CD14-positive monocyte (primary cell): ENCODE measurements around the gene CYB5D1. TPM values are rescaled to one million over a fixed set of nuclear protein-coding genes. Genes with fewer than 3 reads are reported as not detected.
A peak's percentile ranks its signal among the peaks of the same experiment; 100 is the strongest.

Experiments used
- DNase-seq, 3 donors: peaks; one replicate each; pipeline ENCODE4 v3.0.0-alpha.2; 2011 to 2022
- H2AFZ ChIP-seq: 2 replicates; pipeline ENCODE4 v1.6.0; 2012; ENCODE audit warnings: mild to moderate bottlenecking, low read depth, low read length, inconsistent platforms; ENCODE audit not compliant: insufficient read depth, poor library complexity, severe bottlenecking
- H3K27ac ChIP-seq, 2 donors: 1 replicate in 1 of 2; 2 replicates in 1 of 2; pipeline ENCODE4 v1.5.1; 2012 to 2013; ENCODE audit warnings: low read length in 2 of 2, control low read depth in 1 of 2, inconsistent platforms in 1 of 2, low read depth in 1 of 2, mild to moderate bottlenecking in 1 of 2
- H3K27me3 ChIP-seq, 2 donors: one replicate each; pipeline versions ENCODE4 v1.6.0 to v1.6.1; 2011 to 2013; ENCODE audit warnings: low read length in 2 of 2; ENCODE audit not compliant: control insufficient read depth in 2 of 2, insufficient read depth in 2 of 2
- H3K36me3 ChIP-seq, 2 donors: replicated peaks in 1 of 2; 1 replicate in 1 of 2; 2 replicates in 1 of 2; pipeline versions ENCODE4 v1.5.1 to v1.6.1; 2012 to 2013; ENCODE audit warnings: low read length in 2 of 2, control low read depth in 1 of 2, inconsistent platforms in 1 of 2, mild to moderate bottlenecking in 1 of 2; ENCODE audit not compliant: insufficient read depth in 2 of 2, control insufficient read depth in 1 of 2
- H3K4me1 ChIP-seq, 2 donors: 1 replicate in 1 of 2; 2 replicates in 1 of 2; pipeline versions ENCODE4 v1.5.1 to v1.6.1; 2012 to 2013; ENCODE audit warnings: low read length in 2 of 2, control low read depth in 1 of 2, inconsistent platforms in 1 of 2, mild to moderate bottlenecking in 1 of 2, moderate library complexity in 1 of 2; ENCODE audit not compliant: insufficient read depth in 2 of 2, control insufficient read depth in 1 of 2
- H3K4me2 ChIP-seq: replicated peaks from 2 replicates; pipeline ENCODE3; 2012; ENCODE audit warnings: low read length, moderate library complexity, mild to moderate bottlenecking; ENCODE audit not compliant: poor library complexity, severe bottlenecking; ENCODE audit errors: extremely low read depth
- H3K4me3 ChIP-seq, 3 experiments: fragments of 200-600 bp in 1 of 3; sonication (generic) in 1 of 3; replicated peaks in 1 of 3; 1 replicate in 2 of 3; 2 replicates in 1 of 3; pipeline ENCODE4 v1.5.1; 2011 to 2013; ENCODE audit warnings: low read length in 3 of 3, mild to moderate bottlenecking in 3 of 3, control low read depth in 2 of 3, low read depth in 2 of 3, inconsistent platforms in 1 of 3, moderate library complexity in 1 of 3
- H3K79me2 ChIP-seq: 2 replicates; pipeline ENCODE4 v1.6.0; 2012; ENCODE audit warnings: mild to moderate bottlenecking, control low read depth, inconsistent platforms, low read length, moderate library complexity; ENCODE audit not compliant: insufficient read depth
- H3K9ac ChIP-seq: 2 replicates; pipeline ENCODE4 v1.6.0; 2017; ENCODE audit warnings: low read length, mild to moderate bottlenecking; ENCODE audit not compliant: insufficient read depth, poor library complexity, severe bottlenecking
- H3K9me3 ChIP-seq, 2 donors: replicated peaks in 1 of 2; 1 replicate in 1 of 2; 2 replicates in 1 of 2; pipeline versions ENCODE4 v1.5.1 to v1.6.1; 2012 to 2013; ENCODE audit warnings: low read length in 2 of 2, control low read depth in 1 of 2; ENCODE audit not compliant: control insufficient read depth in 1 of 2, insufficient read depth in 1 of 2
- H4K20me1 ChIP-seq: 2 replicates; pipeline ENCODE4 v1.6.0; 2012; ENCODE audit warnings: mild to moderate bottlenecking, low read length, control low read depth, moderate library complexity; ENCODE audit not compliant: insufficient read depth
- H3K27ac Mint-ChIP-seq, 7 donors: one replicate each; pipeline ENCODE4 v1.8.0; 2020; ENCODE audit warnings: mild to moderate bottlenecking in 7 of 7, mixed read lengths in 7 of 7, moderate library complexity in 6 of 7, inconsistent platforms in 2 of 7
- H3K27me3 Mint-ChIP-seq, 3 donors: one replicate each; pipeline ENCODE4 v1.8.0; 2021 to 2022; ENCODE audit warnings: low read depth in 3 of 3, mild to moderate bottlenecking in 3 of 3, mixed read lengths in 3 of 3, moderate library complexity in 3 of 3, inconsistent platforms in 1 of 3
- H3K36me3 Mint-ChIP-seq, 2 donors: one replicate each; pipeline ENCODE4 v1.8.0; 2020; ENCODE audit warnings: mixed read lengths in 2 of 2, inconsistent platforms in 1 of 2, mild to moderate bottlenecking in 1 of 2
- H3K4me1 Mint-ChIP-seq: one replicate; pipeline ENCODE4 v1.8.0; 2020; ENCODE audit warnings: mild to moderate bottlenecking, mixed read lengths
- H3K4me3 Mint-ChIP-seq, 2 donors: one replicate each; pipeline ENCODE4 v1.8.0; 2020; ENCODE audit warnings: mild to moderate bottlenecking in 2 of 2, mixed read lengths in 2 of 2, moderate library complexity in 1 of 2
- H3K9me3 Mint-ChIP-seq, 7 donors: one replicate each; pipeline ENCODE4 v1.8.0; 2020 to 2022; ENCODE audit warnings: mixed read lengths in 7 of 7, mild to moderate bottlenecking in 6 of 7, moderate library complexity in 6 of 7, inconsistent platforms in 2 of 7
- CTCF ChIP-seq: fragments of 200-600 bp; IDR thresholded peaks from one replicate; pipeline ENCODE4 v1.8.0; 2022; ENCODE audit warnings: antibody characterized with exemption, mild to moderate bottlenecking
- WGBS: methylation state at CpG from one replicate; pipeline ENCODE4 v1.1.5; 2013; ENCODE audit warnings: missing lambda C conversion rate; ENCODE audit not compliant: insufficient coverage; 5-methylcytosine and 5-hydroxymethylcytosine counted together
- intact Hi-C, 2 donors: fragments of 100-400 bp; cut with micrococcal nuclease; formaldehyde crosslinking; loops; one replicate each; pipeline versions ENCODE4 v1.15.0 to v1.15.1; 2023
- polyA plus RNA-seq, 3 donors: library from polyadenylated mRNA; depleted of rRNA in 1 of 3; unstranded in 2 of 3; stranded (reverse) in 1 of 3; fragments of 300-500 nt in 2 of 3; fragments of >200 nt in 1 of 3; fragmentation: Illumina TruSeq in 2 of 3; gene quantifications; 1 replicate in 2 of 3; 2 replicates in 1 of 3; pipeline ENCODE4 v1.2.3, GENCODE V29; 2012 to 2021

The CYB5D1 gene
- polyA plus RNA-seq, 3 donors: 0.50 to 4.8 (median 0.98) TPM

GRCh38 chr17:7851438-7852261 is 6.2 kb upstream of the CYB5D1 start:
- H3K27ac ChIP-seq: peak overlapping the region; percentile 9 to 33
- DNase-seq: peak; percentile 89 to 92 (median 90)
- intact Hi-C loops: loop anchor here (2.0 kb wide), 2 partner anchors 17 to 29 kb away; partner anchors contain the start of gene KDM6B (in 1 of the 2)
- H2AFZ ChIP-seq: no peak overlapping the region
- H3K4me2 ChIP-seq: peak overlapping the region; percentile 35
- Mint-ChIP-seq H3K9me3 (no peaks in the 10 kb centered on the region), H3K4me1 (peaks cover 15% of the 10 kb centered on the region), H3K27me3 (peaks cover 0 to 6% (median 2%) of the 10 kb centered on the region in 3 donors), H3K4me3 (peak overlapping the region in 1 of 2 donors; percentile 45), H3K36me3 (peaks cover 54 to 88% of the 10 kb centered on the region in 2 donors), H3K27ac (peak overlapping the region in 5 of 7 donors; percentile 72 to 89 (median 78))
- no peaks in the 10 kb centered on the region for H3K27me3 ChIP-seq
- H3K9me3 ChIP-seq: no peaks in the 10 kb centered on the region
- peaks cover 73 to 78% of the 10 kb centered on the region in 2 donors for H3K36me3 ChIP-seq
- no peak overlapping the region for H3K9ac ChIP-seq
- peaks cover 39% of the 10 kb centered on the region for H3K79me2 ChIP-seq
- peak; percentile 97 for TF ChIP-seq CTCF
- H4K20me1 ChIP-seq: peaks cover 100% of the 10 kb centered on the region
- H3K4me1 ChIP-seq: peaks cover 32 to 39% of the 10 kb centered on the region in 2 donors
- peak overlapping the region in 1 of 3 experiments; percentile 34 for H3K4me3 ChIP-seq
- WGBS: 26% methylated on average over 58 of the region's 60 CpGs

GRCh38 chr17:7852262-7852670 is 5.5 kb upstream of the CYB5D1 start:
- Histone ChIP-seq H3K79me2 (peaks cover 39% of the 10 kb centered on the region), H3K27ac (peak overlapping the region in 1 of 2 donors; percentile 9), H3K27me3 (no peaks in the 10 kb centered on the region), H3K4me3 (no peak overlapping the region), H3K4me1 (peaks cover 33 to 45% of the 10 kb centered on the region in 2 donors), H3K9me3 (no peaks in the 10 kb centered on the region), H4K20me1 (peaks cover 93% of the 10 kb centered on the region), H3K9ac (no peak overlapping the region), H3K4me2 (no peak overlapping the region), H3K36me3 (peaks cover 67 to 72% of the 10 kb centered on the region in 2 donors), H2AFZ (no peak overlapping the region)
- WGBS: 86% methylated on average over 18 of the region's 20 CpGs
- no peak for DNase-seq
- Mint-ChIP-seq H3K27ac (peak overlapping the region in 2 of 7 donors; percentile 19 to 41), H3K4me3 (no peak overlapping the region), H3K27me3 (peaks cover 0 to 6% (median 2%) of the 10 kb centered on the region in 3 donors), H3K36me3 (peaks cover 48 to 82% of the 10 kb centered on the region in 2 donors), H3K9me3 (no peaks in the 10 kb centered on the region), H3K4me1 (peaks cover 15% of the 10 kb centered on the region)
- intact Hi-C loops: loop anchor here in 1 of 2 donors (2.0 kb wide), 1 partner anchor 29 kb away; no protein-coding TSS in a partner anchor
- no peak for TF ChIP-seq CTCF
